AML-193 (cell line): ENCODE measurements around the gene PMAIP1.

Experiments
- DNase-seq, 2 experiments: peaks; one replicate each; lab custom pipeline; 2025; lab: John Stamatoyannopoulos, UW

Gene PMAIP1

DNA sequence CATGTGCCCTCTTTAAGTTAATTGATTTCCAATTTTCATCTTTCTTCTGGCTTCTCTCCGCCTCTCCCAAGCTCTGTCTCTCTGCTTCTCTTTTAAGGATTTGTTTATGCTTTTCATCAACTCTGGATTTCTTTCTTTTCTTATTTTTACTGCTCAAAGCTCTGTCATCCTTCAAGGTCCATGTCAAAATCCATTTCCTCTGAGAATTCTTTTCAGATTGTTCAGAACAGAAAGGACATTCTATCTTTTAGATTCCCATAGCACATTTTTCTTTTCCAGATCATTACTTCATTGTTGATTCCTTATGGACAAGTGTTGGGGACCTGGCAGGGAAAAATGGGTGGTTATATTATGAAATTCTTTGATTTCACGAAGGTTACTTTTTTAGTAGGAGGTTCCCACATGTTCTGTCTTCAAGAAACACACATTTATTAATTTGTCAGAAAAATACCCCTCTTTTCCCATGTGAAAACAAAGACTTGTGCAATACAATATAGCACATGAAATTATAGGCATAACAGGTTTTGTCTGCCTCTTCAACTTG is 12.3 kb downstream of the PMAIP1 start:
- no peak for DNase-seq

GRCh38 chr18:59915606-59916005 is 15.8 kb downstream of the PMAIP1 start:
- DNase-seq: no peak

- no peak for DNase-seq
These were observed 16.9 kb downstream of the PMAIP1 start for GRCh38 chr18:59916746-59917145.

DNA sequence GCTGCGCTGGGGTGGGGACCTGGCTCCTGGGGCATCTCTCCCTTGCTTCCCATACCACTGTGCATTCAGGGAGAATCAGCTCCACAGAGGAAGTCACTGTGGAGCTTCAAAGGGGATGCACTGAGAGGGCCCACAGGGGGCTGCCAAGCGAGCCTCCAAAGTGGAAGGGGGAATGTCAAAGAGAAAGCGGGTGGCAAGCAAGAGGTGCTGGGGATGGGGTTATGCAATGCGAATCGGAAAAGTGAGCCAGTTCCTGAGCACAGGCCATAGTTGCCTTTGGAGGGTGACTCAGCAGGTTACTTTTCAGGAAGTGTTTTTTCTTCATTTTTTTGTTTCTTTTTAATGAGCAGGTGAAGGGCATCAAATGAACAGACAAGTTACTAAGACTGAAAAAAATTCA is 17.6 kb downstream of the PMAIP1 start:
- DNase-seq: peak; percentile 83 to 84

DNA sequence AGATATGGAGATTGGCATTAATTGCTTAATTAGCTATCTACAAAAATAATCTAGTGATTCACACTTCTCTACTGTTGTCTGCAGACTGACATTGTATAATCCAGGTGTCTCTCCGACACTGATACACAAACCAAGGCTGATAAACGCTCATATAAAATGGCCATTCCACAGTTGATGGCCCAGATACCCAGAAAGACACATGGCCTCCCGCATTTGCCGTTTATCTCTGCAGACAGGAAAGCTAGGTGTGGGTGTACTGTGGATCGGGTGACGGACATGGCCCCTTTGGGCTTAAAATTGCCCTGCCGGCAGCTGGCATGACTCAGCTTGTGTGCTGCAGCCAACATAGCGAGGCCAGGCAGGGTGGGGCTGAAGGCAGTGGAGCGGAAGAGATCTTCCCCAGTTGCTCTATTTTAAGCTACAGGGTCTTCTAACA is 18.5 kb downstream of the PMAIP1 start:
- no peak for DNase-seq

DNA sequence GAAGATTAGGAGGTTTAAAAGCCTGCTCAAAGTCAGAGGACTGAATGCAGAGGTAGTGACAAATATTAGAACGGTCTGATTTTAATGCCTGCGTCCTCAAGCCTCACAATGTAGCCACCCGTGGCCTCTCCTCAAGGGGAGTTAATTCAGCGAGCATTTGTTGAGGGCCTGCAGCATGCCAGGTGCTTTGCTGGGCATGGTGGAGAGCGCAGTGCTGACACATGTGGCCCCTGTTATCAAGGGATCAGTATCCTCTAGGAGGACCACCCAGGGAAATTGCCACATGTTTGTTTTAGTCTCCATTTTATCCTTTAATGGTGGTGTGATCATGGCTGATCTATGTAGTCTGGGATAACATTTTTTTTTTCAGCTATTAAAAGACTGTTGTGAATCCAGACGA is 19.2 kb downstream of the PMAIP1 start:
- no peak for DNase-seq

- peak; percentile 50 to 62 for DNase-seq
These were observed 21.6 kb downstream of the PMAIP1 start for GRCh38 chr18:59921384-59921891.

DNA sequence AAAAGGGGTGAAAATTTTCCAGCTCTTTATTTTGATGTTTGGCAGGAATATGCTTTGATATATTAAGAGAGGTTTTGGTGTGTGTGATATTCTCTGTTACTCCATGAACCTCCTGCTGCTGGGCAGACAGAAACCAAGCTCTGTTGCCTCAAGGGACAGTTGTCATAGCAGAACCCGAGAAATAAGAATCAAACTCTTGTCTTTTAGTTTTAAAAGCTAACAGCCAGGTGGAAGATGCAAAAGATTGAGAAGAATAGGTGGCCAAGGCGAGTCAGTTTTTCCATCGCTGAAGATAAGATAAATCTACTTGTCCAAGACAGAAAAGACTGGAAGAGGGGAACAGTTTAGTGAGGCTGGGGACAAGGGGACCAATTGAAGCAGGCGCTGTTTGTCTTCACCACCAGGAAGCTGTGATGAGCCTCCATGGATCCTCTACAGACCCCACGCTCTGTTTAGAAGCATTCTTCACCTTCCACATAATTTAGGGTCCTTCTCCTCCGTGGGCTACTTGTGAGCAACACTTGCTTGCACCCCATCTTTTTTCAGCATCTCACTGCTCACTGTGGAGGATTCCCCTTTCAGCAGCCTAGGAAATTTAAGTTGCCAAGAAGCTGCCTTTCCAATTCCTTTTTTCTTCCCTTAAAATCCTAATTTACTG is 23.9 kb downstream of the PMAIP1 start:
- no peak for DNase-seq

GRCh38 chr18:59926131-59926530 is 26.3 kb downstream of the PMAIP1 start:
- no peak for DNase-seq

DNA sequence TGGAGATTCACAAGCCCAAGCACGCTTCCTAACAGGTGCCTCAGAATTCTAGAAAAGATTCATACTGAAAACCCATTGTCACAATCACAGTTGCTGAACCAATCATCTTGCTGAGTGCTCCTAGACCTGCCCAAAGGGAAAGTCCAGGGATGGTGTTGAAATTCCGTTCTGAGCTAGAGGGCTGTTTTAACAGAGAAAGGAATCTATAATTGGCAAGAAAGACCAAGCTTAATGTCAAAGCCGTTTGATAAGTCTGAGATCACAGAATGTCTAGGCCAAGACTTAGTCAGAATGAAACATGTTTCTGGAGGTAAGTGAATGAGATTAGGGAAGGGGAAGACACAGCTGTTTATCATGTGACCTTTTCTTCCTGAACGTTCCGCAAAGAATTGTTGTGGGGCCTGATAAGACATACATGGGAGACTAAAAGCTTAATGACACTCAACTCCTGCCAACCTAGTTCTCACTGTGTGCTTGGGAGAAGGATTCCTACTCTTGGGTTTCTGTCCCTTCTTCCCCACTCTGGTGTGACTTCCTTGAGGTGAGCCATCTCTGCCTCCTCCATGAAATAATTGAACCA is 27.5 kb downstream of the PMAIP1 start:
- DNase-seq: no peak

DNA sequence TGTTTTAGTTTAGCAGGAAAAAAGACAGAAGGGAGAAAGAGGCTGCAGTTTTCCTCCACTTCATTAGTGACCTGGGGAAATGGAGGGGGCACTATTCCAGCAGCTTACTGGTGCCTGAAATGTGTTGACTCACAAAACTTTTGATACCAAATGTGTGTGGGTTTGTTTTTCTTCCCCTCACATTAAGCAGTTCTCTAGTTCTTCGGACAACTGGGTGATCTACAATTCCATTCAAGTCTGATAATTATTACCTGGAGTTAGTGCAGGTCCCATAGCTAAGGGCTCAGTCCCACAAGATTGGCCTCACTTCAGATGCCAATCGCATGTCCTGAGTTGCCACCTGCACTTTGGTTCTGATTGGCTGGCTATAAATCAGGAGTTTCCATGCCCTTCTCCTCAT is 28.4 kb downstream of the PMAIP1 start:
- no peak for DNase-seq

- no peak for DNase-seq
These were observed 30.0 kb downstream of the PMAIP1 start for GRCh38 chr18:59929621-59930295.

DNA sequence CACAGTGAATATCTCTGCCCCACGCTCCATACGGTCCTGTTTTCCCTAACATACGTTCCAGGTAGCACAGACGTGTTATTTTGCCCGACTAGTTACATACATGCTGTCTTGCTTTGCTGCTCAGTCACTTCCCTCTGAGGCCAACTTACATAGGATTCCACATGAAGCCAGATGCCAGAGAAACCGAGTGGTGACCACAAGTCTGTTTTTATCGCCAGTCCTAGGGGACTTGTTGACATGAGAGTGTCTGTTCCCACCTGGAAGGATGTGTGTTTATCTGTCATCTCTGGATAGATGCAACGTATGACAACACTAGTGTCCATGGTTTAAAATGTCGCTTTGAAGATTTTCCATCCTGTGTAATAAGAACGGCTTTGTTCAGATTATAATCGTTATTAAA is 32.6 kb downstream of the PMAIP1 start:
- DNase-seq: no peak

GRCh38 chr18:59938676-59939075 is 38.9 kb downstream of the PMAIP1 start:
- no peak for DNase-seq

DNA sequence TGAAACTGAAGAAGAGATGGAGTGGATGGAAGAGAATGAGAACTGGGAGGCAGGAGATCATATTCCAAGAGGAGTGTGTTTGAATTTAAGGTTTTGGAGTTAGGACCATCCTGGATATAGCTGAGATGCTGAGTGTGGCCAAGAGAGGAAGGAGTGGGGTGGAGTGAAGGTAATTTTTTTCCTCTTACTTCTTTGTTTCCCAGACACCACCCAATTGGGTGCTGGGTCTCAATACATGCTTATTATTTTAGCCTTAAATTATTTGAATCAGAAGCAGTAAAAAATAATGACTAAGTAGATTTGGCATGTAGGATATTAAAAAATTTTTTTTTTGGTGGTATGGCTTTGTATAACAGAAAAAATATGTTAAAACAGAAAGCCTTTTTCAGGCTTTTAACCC is 39.3 kb downstream of the PMAIP1 start:
- DNase-seq: no peak

GRCh38 chr18:59940068-59940467 is 40.3 kb downstream of the PMAIP1 start:
- no peak for DNase-seq

DNA sequence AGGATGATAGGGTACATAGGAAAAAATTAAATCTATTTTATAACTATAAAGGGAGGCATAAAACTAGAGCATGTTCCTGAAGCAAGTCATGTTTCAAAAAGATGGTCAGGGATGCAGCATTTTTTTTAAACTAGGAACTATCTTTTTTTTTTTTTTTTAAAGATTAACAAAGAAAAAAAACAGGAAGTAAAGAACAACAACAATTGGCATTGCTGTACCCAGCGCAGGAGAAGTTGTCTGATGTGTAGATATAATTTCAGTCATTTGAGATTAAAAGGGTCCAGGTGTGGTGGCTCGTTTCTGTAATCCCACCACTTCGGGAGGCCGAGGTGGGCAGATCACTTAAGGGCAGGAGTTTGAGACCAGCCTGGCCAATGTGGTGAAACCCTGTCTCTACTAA is 41.5 kb downstream of the PMAIP1 start:
- no peak for DNase-seq

- no peak for DNase-seq
These were observed 42.8 kb downstream of the PMAIP1 start for GRCh38 chr18:59942601-59943000.

DNA sequence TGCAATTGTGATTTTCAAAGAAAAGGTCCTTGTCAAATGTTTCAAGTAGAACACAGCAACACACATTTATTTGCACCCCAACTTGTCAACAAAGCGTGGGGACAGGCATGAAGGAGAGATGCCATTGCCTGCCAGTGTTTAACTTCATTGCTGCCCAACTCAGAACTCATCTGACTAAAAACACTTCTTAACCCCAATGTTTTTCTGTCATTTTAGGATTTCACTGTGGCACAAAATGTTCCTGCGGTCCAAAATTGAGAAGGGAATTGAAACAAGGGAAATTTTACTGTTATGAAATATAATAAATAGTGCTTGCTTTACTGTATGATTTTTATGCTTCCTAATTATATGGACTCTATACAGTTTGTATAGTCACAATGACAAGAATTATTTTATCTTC is 45.7 kb downstream of the PMAIP1 start:
- no peak for DNase-seq

- DNase-seq: no peak
These were observed 50.6 kb downstream of the PMAIP1 start for GRCh38 chr18:59950215-59950944.

DNA sequence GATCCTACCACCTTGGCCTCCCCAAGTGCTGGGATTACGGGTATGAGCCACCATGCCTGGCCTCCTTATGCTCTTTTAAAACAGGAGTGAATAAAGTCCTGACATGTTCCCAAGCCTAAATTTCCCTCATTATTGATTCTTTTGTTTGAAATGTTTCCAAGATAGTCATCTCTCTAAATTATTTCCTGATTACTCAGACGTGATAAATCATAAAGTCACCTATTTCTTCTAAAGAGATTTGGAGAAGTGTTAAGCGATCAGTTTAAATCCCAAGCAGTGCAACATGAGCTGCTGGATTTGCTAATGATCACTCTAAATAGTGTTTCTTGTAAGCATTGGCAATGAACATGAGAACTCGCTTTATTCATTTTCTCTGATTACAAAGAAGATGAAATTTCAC is 51.8 kb downstream of the PMAIP1 start:
- no peak for DNase-seq

- no peak for DNase-seq
These were observed 52.6 kb downstream of the PMAIP1 start for GRCh38 chr18:59952283-59953007.
